NCI-H1694 treated with DMSO at 0.1 percent for 48 hours (cell line): ENCODE data around the gene FBXO10.
"Not testable (repeated sequence)": the region's sequence is repeated elsewhere in the genome, so short reads cannot be mapped to it uniquely, and the experiment has no call there.

ENCODE experiments used
- DNase-seq: peaks from one replicate; lab custom pipeline; 2025; lab: John Stamatoyannopoulos, UW

FBXO10 gene

DNA sequence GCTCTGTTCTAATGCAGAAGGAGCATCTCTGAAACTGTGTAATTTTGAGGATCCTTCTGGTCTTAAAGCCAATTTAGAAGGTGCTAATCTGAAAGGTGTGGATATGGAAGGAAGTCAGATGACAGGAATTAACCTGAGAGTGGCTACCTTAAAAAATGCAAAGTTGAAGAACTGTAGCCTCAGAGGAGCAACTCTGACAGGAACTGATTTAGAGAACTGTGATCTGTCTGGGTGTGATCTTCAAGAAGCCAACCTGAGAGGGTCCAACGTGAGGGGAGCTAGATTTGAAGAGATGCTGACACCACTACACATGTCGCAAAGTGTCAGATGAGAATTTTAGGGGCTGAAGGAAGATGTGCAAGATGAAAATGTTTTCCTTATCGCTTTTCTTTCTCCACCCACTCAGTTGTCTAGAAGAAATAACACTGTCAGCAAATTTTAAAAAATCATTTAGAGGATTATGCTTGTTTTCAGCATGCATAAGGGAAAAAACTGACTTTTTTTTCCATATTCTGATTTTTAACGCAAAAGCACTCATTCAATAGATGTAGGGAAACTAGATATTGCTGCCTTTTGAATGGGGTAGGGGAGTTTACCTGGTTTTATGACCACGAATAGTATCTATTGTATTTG, 98.1 kb downstream of the FBXO10 start:
- not testable (repeated sequence) for DNase-seq

DNA sequence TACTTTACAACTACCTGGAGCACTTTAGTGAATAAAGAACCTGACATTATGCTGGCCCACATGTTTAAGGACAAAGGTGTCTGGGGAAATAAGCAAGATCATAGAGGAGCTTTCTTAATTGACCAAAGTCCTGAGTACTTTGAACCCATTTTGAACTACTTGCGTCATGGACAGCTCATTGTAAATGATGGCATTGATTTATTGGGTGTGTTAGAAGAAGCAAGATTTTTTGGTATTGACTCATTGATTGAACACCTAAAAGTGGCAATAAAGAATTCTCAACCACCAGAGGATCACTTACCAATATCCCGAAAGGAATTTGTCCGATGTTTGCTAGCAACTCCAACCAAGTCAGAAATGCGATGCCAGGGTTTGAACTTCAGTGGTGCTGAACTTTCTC, 98.7 kb downstream of the FBXO10 start:
- not testable (repeated sequence) for DNase-seq

DNA sequence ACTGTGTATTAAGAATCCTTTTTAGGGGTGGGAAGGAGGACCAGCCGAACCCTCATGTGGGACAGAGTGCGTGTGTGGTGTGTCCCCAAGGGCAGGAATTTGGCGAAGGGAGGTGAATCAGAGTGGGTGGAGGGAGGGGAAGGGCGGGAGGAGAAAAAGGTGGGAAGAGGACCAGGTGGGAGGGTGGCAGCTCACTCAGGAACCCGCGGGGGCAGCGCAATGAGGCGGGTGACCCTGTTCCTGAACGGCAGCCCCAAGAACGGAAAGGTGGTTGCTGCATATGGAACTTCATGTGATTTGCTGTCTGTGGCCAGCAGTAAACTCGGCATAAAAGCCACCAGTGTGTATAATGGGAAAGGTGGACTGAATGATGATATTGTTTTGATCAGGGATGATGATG, 99.2 kb downstream of the FBXO10 start:
- DNase-seq = no peak

DNA sequence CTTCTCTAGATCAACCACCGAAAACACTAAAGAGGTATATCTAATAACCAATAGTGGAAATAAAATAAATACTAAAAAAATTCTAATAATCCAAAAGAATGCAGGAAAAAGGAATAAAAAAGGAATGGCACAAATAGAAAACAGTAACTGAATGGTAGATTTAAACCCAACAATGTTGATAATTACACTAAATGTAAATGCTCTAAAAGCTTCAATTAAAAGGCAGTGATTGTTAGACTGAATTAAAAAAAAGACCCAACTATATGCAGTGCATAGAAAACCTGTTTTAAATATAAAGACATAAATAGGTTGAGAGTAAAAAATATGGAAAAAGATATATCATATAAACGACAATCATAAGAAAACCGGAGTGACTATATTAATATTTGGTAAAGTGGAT, 101.7 kb downstream of the FBXO10 start:
- DNase-seq = no peak

DNA sequence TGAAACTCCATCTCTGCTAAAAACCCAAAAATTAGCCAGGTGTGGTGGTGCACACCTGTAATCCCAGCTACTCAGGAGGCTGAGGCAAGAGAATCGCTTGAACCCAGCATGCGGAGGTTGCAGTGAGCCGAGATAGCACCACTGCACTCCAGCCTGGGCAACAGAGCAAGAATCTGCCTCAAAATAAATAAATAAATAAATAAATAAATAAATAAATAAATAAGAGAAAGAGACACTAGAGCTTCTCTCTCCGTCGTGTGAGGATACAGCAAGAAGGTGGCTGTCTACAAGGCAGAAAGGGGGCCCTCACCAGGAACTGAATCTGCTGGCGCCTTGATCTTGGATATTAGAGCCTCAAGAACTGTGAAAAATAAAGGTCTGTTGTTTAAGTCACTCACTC, 102.2 kb downstream of the FBXO10 start:
- not testable (repeated sequence) for DNase-seq

DNA sequence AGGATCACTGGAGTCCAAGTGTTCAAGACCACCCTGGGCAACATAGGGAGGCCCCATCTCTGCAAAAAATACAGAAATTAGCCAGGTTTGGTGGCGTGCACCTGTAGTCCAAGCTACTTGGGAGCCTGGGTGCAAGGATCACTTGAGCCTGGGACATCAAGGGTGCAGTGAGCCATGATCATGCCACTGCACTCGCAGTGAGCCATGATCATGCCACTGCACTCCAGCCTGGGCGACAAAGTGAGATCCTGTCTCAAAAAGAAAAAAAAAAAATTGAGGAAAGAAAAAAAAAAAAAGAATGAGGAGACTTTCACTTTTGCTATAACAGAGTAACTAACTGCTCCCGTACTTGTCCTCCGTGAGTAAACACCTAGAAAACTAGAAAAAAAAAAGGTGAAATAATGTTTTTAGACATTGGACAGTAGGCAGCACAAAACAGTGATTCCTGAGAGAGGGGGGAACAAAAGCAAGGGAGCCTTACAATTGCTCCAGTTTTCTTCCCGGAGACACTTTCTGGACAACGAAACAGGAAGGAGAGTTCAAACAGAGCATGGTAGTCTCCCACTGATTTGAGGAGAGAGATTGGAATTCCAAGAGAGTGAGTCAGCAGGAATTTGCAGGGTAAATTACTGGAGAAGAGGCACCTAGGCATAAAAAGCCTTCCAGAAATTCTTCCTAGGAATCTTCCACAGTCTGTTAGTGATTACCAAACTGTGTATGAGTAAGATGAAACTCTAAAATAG, 104.1 kb downstream of the FBXO10 start:
- DNase-seq = no peak

DNA sequence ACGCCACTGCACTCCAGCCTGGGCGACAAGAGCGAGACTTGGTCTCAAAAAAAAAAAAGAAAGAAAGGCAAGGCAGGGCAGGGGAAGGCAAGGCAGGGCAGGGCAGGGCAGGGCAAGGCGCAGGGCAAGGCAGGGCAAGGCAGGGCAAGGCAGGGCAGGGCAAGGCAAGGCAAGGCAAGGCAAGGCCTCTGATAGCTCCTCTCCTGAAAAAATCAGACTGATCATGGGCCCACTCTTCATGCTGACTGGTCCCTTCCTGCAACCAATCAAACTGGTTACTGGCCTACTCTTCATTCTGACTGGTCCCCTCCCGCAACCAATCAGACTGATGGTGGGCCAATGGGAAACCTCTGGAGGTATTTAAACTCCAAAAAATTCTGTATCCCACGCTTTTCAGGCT, 107.6 kb downstream of the FBXO10 start:
- DNase-seq = no peak

DNA sequence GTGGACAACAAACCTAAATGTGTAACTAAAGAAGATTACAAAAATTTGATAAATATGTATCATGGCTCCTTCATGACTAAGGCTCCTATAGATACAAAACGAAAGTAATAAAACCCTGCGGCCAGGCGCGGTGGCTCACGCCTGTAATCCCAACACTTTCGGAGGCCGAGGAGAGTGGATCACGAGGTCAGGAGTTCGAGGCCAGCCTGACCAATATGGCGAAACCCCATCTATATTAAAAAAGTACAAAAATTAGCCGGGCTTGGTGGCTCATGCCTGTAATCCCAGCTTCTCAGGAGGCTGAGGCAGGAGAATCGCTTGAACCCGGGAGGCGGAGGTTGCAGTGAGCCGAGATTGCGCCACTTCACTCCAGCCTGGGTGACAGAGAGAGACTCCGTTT, 108.7 kb downstream of the FBXO10 start:
- not testable (repeated sequence) for DNase-seq

DNA sequence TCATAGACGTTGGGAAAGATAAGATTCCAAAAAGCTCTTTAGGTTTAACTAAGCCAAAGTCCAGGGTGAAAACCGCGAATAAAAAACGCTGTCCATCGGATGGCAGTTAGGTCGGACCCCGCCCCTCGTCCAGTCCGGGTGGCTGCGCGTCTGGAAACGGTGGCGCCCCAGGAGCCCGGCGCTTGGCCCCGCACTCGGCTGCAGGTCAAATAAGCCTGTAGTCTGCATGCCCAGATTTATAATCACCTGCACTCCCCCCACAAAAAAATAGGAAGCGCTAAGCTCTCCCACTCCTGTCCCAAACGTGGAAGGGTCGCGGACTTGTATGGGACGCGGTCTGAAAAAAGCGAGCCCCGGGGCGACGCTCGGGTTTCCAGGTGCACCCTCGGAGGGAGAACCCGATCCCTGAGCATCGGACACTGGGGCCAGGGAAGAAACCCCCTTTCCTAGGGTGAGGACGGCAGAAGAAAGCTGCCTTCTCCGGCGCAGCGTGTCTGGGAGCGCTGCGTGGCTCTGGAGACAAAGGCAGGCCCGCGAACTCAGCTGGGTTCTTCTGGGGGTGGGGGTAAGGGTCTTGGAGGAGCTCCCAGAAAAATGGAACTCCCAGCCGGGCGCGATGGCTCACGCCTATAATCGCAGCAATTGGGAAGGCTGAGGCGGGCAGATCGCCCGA, 110.0 kb downstream of the FBXO10 start:
- DNase-seq = peak; percentile 90

DNA sequence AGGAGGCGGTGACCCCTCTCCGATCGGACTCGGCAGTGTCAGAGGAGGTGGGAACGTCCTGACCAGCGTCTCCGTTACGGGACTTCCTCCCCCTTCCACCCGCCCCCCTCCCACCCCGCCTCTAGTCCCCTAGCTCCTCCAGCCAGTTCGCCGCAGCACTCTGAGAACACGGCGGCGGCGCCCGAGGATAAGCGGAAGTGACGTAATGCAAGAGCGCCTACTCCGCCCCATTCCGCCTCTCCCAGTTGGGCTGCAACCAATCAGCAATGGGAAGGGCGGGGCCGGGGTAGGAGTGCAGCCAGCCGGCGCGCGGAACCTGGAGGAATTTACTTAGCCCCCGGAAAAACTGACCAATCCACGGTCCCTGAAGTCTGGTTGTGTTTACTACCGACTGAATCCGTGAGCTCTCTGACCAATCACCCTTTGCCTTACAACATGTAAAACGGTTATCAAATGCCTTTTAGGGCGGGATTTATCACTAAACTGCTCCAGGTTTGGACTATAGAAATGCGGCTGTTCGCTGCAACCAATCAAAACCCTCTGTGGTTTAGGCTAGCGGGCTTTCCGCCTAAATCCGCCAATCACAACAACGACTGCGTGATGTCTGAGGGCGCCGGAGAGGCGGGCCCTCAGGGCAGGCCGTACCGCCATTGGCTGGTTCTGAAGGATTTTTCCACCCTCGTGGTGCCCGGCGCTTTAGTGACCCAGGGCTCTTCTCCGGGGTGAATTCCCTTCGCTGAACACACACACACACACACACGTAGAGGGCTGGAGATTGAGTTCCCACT, 110.7 kb downstream of the FBXO10 start, which contains the start of gene ZBTB5:
Gene ZBTB5, minus strand, starts transcription at position 202 of the 788 bp plus-strand sequence. CDS start 22,899 bp downstream, outside the sequence.
- peak; percentile 100 for DNase-seq

DNA sequence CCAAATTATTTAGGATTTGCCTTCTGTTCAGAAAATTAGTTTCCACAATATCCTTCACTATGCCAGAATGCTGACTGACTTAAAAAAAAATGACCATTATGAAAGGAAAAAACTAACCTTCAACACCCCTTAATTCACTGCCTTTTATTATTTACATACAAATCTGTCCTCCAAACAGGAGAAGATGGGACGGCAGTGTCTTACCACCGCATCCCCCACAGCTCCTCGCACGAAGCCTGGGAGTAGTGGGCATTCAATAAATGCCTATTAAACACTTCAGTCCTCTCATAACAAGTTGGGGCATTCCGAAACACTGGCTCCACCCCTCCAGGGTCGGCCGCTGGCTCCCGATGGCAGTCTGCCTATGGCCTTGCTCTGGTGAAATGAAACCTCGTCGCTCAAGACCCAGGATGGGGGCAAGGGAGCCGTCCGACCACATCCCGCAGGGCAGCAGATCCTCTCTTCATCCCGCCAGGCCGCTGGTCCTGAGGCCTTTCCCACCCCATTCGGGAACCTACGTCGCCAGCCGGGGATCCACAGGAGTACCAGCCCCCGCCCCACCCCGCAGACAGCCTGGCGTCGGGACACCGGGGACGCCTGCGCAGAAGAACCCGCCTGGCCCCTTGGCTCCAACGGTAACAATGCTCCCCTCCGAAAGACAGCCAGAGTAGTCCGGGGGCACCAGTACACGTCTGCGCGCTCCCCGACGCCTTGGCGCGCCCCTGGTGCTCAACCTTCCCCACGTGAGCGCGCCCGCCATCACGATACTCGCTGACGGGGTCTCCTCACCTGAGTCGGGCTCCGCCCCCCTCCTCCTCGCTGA, 111.5 kb downstream of the FBXO10 start:
- peak; percentile 94 for DNase-seq

DNA sequence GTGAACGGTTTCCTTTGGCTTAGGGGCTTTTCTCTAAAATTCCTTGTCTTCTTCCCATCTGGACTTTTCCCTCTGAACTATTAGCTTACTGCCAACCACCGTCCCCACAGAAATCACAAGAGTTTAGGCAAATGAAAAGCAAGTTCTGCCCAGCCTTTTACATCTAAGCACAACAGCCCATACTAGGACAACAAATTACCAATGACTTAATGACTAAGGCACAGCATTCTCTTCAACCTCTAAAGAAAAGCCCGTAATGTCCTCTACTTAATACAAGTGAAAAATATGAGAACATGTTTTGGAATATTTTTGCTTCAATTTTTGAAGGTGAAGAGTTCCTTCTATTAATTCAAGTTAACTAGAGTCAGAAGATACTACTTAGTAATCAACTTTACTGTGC, 112.2 kb downstream of the FBXO10 start:
- DNase-seq = no peak
